Fibroblast of peridontal ligament (primary cell): ENCODE measurements around the gene EIF3CL.
"Not testable (repeated sequence)": the region's sequence is repeated elsewhere in the genome, so short reads cannot be mapped to it uniquely, and the experiment has no call there.

Source experiments
- DNase-seq: peaks from one replicate; pipeline ENCODE4 v3.0.0-alpha.2; 2010; ENCODE audit errors: extremely low read depth

EIF3CL gene

DNA sequence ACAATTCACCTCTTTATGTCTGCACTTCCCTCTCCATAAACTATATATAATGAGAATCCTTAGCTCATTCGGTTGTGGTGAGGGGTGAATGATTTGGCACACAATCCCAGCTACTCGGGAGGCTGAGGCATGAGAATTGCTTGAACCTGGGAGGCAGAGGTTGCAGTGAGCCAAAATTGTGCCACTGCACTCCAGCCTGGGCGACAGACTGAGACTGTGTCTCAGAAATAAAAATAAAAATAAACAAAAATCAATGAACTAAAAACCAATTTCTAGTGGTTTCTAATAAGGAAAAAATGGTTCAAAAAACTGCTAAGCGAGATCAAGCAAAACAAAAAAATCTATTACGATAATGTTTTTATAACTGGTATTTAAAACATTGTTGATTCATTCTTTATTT is 40.2 kb downstream of the EIF3CL start, which contains the start of gene NPIPB6:
TSS of gene NPIPB6 (minus strand) at position 101 of the 400 bp plus-strand sequence. CDS start 686 bp downstream, outside the sequence.
- not testable (repeated sequence) for DNase-seq

DNA sequence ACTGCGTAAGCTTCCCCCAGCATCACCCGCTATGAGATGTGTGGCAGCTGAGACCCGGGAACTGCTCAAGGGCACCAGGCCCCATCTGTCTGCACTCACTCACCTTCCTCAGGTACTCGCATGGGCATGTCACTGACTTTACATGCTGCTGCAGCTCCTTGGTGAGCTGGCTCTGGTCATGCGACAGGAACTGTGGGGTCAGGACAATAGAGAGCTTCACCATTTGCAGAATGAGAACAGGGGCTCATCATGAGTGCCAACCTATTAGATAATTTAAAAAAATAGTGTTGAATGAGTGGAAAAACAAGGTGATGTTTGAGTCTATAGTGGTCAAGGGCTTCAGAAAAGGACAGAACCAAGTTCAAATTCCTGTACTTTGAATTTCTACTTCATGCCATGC is 41.0 kb downstream of the EIF3CL start:
- not testable (repeated sequence) for DNase-seq

DNA sequence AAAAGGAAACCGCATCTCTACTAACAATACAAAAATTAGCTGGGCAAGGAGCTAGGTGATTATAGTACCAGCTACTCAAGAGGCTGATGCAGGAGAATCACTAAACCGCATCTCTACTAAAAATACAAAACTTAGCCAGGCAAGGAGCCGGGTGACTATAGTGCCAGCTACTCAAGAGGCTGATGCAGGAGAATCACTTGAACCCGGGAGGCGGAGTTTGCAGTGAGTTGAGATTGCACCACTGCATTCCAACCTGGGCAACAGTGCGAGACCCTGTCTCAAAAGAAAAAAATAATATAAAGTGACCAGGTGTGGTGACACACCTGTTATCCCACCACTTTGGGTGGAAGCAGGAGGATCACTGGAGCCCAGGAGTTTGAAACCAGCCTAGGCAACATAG is 65.4 kb downstream of the EIF3CL start:
- DNase-seq: not testable (repeated sequence)

DNA sequence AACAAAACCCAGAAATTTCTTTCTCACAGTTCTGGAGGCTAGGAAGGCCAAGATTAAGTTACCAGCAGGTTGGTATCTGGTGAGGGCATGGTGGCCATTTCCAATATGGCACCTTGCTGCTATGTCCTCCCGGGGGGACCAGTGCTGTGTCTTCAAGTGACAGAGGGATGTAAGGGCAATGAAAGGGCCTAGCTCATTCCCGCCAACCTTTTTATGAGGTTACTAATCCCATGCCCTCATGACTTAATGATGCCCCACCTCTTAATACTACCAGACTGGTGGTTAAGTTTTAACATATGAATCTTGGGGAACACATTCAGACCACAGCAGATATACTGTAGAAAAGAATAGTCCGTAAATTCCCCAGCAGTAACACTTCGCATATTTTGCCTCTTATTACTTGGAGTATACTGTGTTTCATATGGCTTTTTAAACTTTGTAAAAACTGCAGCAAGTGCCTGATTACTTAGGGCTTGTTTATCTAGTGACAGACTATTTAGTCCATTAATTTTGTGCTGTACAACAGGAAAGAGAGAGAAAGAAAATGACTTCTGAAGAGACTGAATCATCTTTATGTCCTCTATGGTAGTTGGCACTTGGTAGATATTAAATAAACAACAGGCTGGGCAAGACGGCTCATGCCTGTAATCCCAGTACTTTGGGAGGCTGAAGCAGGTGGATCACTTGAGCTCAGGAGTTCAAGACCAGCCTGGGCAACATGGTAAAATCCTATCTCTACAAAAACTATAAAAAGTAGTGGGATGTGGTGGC is 66.5 kb downstream of the EIF3CL start:
- DNase-seq: peak; percentile 2

DNA sequence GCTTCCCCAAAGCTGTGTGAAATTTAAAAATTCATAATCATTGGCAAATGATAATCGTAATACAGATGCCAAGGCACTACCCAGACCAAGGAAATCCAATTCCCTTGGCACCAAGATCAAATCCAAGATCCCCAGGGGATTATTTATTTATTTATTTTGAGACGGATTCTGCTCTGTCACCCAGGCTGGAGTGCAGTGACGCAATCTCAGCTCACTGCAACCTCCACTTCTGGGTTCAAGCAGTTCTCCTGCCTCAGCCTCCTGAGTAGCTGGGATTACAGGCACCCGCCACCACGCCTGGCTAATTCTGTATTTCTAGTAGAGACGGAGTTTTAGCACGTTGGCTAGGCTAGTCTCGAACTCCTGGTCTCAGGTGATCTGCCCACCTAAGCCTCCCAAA is 68.0 kb downstream of the EIF3CL start:
- not testable (repeated sequence) for DNase-seq

DNA sequence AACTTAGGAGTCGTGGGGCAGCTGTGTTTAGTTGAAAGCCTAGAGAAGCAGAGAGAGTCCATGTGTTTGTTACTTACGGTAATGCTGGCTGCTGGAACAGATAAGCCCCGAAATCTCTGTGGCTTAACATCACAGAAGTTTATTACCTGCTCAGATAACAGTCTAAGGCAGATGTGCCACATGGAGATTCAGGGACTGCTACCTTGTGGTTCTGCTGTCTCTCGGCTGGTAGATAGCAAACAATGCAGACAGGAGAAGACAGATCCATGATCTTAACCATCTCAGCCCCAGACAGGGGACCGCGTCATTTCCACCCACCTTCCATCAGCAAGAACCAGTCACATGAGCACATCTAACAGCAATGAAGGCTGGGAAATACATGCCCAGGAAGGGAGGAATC is 71.0 kb downstream of the EIF3CL start:
- not testable (repeated sequence) for DNase-seq

DNA sequence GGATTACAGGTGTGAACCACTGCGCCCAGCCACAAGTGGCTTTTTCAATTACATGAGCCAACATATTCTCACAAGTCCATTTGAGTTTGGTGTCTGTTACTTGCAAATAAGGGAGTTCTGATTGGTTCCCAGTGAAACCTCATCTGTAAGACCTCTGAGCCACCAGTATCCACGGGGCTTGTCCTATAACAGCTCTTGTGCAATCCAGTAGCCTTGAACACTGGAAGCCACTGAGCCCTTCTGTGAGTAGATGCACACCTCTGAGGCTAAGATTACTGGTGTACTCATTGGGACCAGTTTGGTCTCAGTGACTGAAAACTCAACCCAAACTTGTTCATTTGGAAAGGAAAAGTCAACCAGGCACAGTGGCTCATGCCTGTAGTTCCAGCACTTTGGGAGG is 72.7 kb downstream of the EIF3CL start:
- DNase-seq: not testable (repeated sequence)

DNA sequence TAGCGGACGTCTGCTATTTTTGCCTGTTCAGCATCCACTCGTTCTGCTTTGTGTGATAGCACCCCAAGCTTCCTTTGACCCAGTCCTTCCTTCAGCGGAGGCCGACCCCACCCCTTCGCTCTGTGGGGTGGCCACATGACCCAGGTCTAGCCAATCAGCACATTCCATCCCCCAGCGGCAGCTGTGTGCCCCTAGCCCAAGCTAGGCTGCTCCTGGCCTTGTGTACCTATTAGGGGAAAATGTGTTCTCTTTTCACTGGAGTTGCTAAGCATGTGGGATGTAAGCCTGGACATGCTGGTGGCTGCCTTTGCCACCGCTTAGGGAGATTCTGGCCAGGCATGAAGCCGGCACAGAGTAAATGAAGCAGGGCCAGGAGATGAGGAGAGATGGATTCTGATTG is 73.4 kb downstream of the EIF3CL start:
- not testable (repeated sequence) for DNase-seq
